SH-SY5Y (cell line): ENCODE measurements around the gene OSBPL5.

Experiments
- GATA2 ChIP-seq: IDR thresholded peaks from 2 replicates; pipeline ENCODE4 v1.6.1; 2011; ENCODE audit warnings: mild to moderate bottlenecking, low read depth, low read length
- GATA3 ChIP-seq: IDR thresholded peaks from 2 replicates; pipeline ENCODE4 v1.6.1; 2011; ENCODE audit warnings: low read depth, mild to moderate bottlenecking, low read length, moderate library complexity

DNA sequence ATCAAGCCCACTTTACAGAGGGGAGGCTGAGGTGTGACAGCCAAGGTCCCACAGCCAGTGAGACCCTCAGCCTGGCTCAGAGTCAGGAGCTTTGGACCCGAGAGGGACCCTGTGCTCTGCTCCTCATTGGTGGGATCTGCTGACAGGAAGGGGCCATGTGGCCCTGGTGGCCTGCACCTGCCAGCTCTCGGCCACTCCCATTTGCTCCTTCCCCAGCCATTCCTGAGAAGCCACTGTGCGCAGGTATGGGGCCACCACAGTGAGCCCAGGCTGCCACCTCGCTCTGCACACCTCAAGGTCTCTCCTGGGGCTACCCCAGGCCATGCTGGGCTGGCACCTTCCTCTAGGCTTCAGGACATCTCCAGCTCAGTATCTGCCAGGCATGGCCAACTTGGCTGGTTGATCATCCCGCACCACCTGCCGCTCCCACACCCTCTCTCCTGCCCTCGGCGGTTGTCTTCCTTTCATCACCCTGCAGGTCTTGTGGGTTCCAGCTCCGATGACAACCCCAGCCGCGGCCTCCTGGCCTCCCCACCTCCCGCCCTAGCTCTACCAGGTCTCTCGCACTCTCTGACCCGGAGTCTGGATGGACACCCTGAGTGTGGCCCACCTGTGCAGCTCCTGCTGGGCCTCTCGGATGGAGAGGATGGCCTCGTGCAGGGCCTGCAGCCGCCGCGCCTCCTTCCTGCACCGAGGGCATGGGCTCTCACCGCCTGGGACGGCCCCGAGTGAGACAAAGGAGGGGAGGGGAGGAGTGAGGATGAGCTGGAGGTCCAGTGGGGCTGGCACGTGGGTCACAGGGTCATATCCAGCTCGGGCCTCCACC lies 75.7 kb downstream of the OSBPL5 start:
- TF ChIP-seq GATA3: no peak
- TF ChIP-seq GATA2: no peak
